GM12878 (cell line): Measurements from ENCODE around the gene COQ10B. TPM values are rescaled to one million over a fixed set of nuclear protein-coding genes. Genes with fewer than 3 reads are reported as not detected.

Source experiments
- BCL3 ChIP-seq: IDR thresholded peaks from 2 replicates; pipeline ENCODE4 v1.6.1; 2011; ENCODE audit warnings: borderline replicate concordance, low read depth, mild to moderate bottlenecking, moderate library complexity, low read length; ENCODE audit not compliant: insufficient read depth, poor library complexity, severe bottlenecking
- CUX1 ChIP-seq: IDR thresholded peaks from 2 replicates; pipeline ENCODE4 v1.6.1; 2012; ENCODE audit warnings: improper control_type of control experiment, low read depth, low read length; ENCODE audit not compliant: insufficient replicate concordance
- EP300 ChIP-seq, 2 experiments: fragments of 150-350 bp in 1 of 2; IDR thresholded peaks; 2 replicates each; pipeline ENCODE4 v1.6.1; 2011 to 2012; ENCODE audit warnings: low read depth in 2 of 2, low read length in 2 of 2, borderline replicate concordance in 1 of 2, improper control_type of control experiment in 1 of 2, inconsistent platforms in 1 of 2; ENCODE audit not compliant: control insufficient read depth in 1 of 2
- ESRRA ChIP-seq: IDR thresholded peaks from 2 replicates; pipeline ENCODE4 v1.6.1; 2012; ENCODE audit warnings: mild to moderate bottlenecking, low read length, improper control_type of control experiment
- MYB ChIP-seq: fragments of 150-350 bp; IDR thresholded peaks from 2 replicates; pipeline ENCODE4 v1.6.1; 2014; ENCODE audit warnings: mild to moderate bottlenecking, low read depth, low read length, borderline replicate concordance
- NR2C2 ChIP-seq: IDR thresholded peaks from 2 replicates; pipeline ENCODE4 v1.6.1; 2011; ENCODE audit warnings: borderline replicate concordance, low read depth; ENCODE audit not compliant: control insufficient read depth, insufficient read length
- SMARCA5 ChIP-seq: fragments of 450-650 bp; IDR thresholded peaks from 2 replicates; pipeline ENCODE4 v1.6.1; 2017; ENCODE audit warnings: mild to moderate bottlenecking
- SP1 ChIP-seq: IDR thresholded peaks from one replicate; pipeline ENCODE4 v1.6.1; 2011; ENCODE audit warnings: low read depth, low read length
- SREBF1 ChIP-seq: IDR thresholded peaks from 2 replicates; pipeline ENCODE4 v1.6.1; 2012; ENCODE audit warnings: mild to moderate bottlenecking, low read length
- SRF ChIP-seq, 2 experiments: IDR thresholded peaks; 2 replicates each; pipeline ENCODE4 v1.6.1; 2011; ENCODE audit warnings: low read depth in 2 of 2, low read length in 2 of 2, mild to moderate bottlenecking in 1 of 2, moderate library complexity in 1 of 2
- YY1 ChIP-seq: IDR thresholded peaks from 2 replicates; pipeline ENCODE4 v1.6.1; 2011; ENCODE audit warnings: low read depth, mild to moderate bottlenecking, low read length
- polyA plus RNA-seq, 11 experiments: library from polyadenylated mRNA; depleted of rRNA in 4 of 11; unstranded in 6 of 11; stranded (reverse) in 5 of 11; fragments of >200 nt; fragmentation: Nextera tagmentation in 4 of 11; fragmentation: Illumina TruSeq in 1 of 11; extraction: Ambion mirVana in 4 of 11; extraction: Trizol in 1 of 11; gene quantifications; 1 replicate in 1 of 11; 2 replicates in 10 of 11; pipeline versions ENCODE4 v1.2.1 to v1.2.3, GENCODE V29; 2011 to 2016; ENCODE audit warnings: inconsistent platforms in 2 of 11, missing spikeins in 2 of 11, low read depth in 1 of 11
- total RNA-seq, 4 experiments: library from RNA; depleted of rRNA in 3 of 4; stranded (reverse); fragments of >200 nt in 3 of 4; fragmentation: Illumina TruSeq in 1 of 4; extraction: Trizol in 1 of 4; gene quantifications; 2 replicates each; pipeline versions ENCODE4 v1.2.1 to v1.2.3, GENCODE V29; 2013 to 2021

Gene COQ10B
- total and polyA plus RNA-seq, 10 of the 15 experiments (the other 5 are each of a cell fraction or from before 2014, with no cell fraction given), result 3.6 to 23.2 (median 13.2) TPM

GRCh38 chr2:197506658-197507057 lies 53.3 kb downstream of the COQ10B start (continued):
- TF ChIP-seq CUX1 (no peak), SMARCA5 (no peak), NR2C2 (no peak), SP1 (no peak), BCL3 (no peak), EP300 (IDR thresholded peaks at IDR 0.05; ENCODE audit: borderline replicate concordance in 1 of 2, control insufficient read depth in 1 of 2, low read depth in 2 of 2, low read length in 2 of 2) (no peak), MYB (no peak), SREBF1 (no peak), SRF (IDR thresholded peaks at IDR 0.05; ENCODE audit: low read depth in 2 of 2, low read length in 2 of 2) (no peak), YY1 (no peak), ESRRA (no peak)
